CD4-positive, alpha-beta T cell (primary cell): ENCODE results near the gene RAB9A. TPM values are rescaled to one million over a fixed set of nuclear protein-coding genes. Genes with fewer than 3 reads are reported as not detected.

Experiments used
- ATAC-seq: fragments of 200-7000 bp; cut with Tn5 transposase; one replicate; pipeline ENCODE4 v1.10.0; 2022; ENCODE audit warnings: mild to moderate bottlenecking; ENCODE audit not compliant: poor library complexity
- CTCF ChIA-PET: fragments of 350-600 bp; sonication (Branson Sonifier 250); formaldehyde crosslinking; loops from one replicate; lab custom pipeline; 2021; ENCODE audit warnings: antibody characterized with exemption, inconsistent platforms; lab: Charles Lee
- POLR2A ChIA-PET: fragments of 350-600 bp; sonication (Branson Sonifier 250); formaldehyde crosslinking; loops from one replicate; lab custom pipeline; 2021; ENCODE audit warnings: antibody characterized with exemption, inconsistent platforms; lab: Charles Lee
- DNase-seq, 14 experiments: peaks; one replicate each; pipeline ENCODE4 v3.0.0-alpha.2; 2013 to 2020; ENCODE audit warnings: mixed read lengths in 2 of 14
- H3K27ac ChIP-seq, 2 donors: one replicate each; pipeline versions ENCODE4 v1.5.1 to v1.7.0; 2013; ENCODE audit warnings: low read length in 2 of 2, low read depth in 1 of 2, mild to moderate bottlenecking in 1 of 2
- H3K27me3 ChIP-seq, 2 experiments: 1 replicate in 1 of 2; 2 replicates in 1 of 2; pipeline versions ENCODE4 v1.6.1 to v1.7.0; 2013; ENCODE audit warnings: low read length in 2 of 2, control low read depth in 1 of 2, mild to moderate bottlenecking in 1 of 2, moderate library complexity in 1 of 2; ENCODE audit not compliant: insufficient read depth in 2 of 2, control insufficient read depth in 1 of 2
- H3K36me3 ChIP-seq: one replicate; pipeline ENCODE4 v1.6.1; 2013; ENCODE audit warnings: low read length, control low read depth; ENCODE audit not compliant: insufficient read depth
- H3K4me1 ChIP-seq: one replicate; pipeline ENCODE4 v1.6.1; 2013; ENCODE audit warnings: low read length, control low read depth; ENCODE audit not compliant: insufficient read depth
- H3K4me3 ChIP-seq: one replicate; pipeline ENCODE4 v1.5.1; 2013; ENCODE audit warnings: mild to moderate bottlenecking, low read length, moderate library complexity
- H3K9me3 ChIP-seq, 2 experiments: 1 replicate in 1 of 2; 2 replicates in 1 of 2; pipeline versions ENCODE4 v1.6.1 to v1.7.0; 2013; ENCODE audit warnings: low read length in 2 of 2, mild to moderate bottlenecking in 2 of 2, control low read depth in 1 of 2, moderate library complexity in 1 of 2; ENCODE audit not compliant: control insufficient read depth in 1 of 2, insufficient read depth in 1 of 2
- H3K27ac Mint-ChIP-seq: one replicate; pipeline ENCODE4 v1.8.0; 2020; ENCODE audit warnings: mixed read lengths
- H3K27me3 Mint-ChIP-seq: one replicate; pipeline ENCODE4 v1.8.0; 2021; ENCODE audit warnings: mixed read lengths
- H3K36me3 Mint-ChIP-seq: one replicate; pipeline ENCODE4 v1.8.0; 2021; ENCODE audit warnings: low read depth, mixed read lengths
- H3K4me1 Mint-ChIP-seq: one replicate; pipeline ENCODE4 v1.8.0; 2021; ENCODE audit warnings: low read depth, mixed read lengths
- H3K4me3 Mint-ChIP-seq: one replicate; pipeline ENCODE4 v1.8.0; 2020; ENCODE audit warnings: mild to moderate bottlenecking, mixed read lengths
- H3K9me3 Mint-ChIP-seq: one replicate; pipeline ENCODE4 v1.8.0; 2020; ENCODE audit warnings: mixed read lengths
- intact Hi-C, 2 experiments: fragments of 100-400 bp; cut with DNase I in 1 of 2; cut with micrococcal nuclease in 1 of 2; formaldehyde crosslinking; loops; one replicate each; pipeline versions ENCODE4 v1.15.1 to v1.9.0; 2023 to 2025; cut with DNase I, micrococcal nuclease
- total RNA-seq, 174 experiments: library from RNA in 2 of 174; stranded (reverse) in 2 of 174; gene quantifications; one replicate each; pipeline ENCODE4 v1.2.3 and lab custom pipeline; 2021 to 2026
- TF ChIP-seq, protein P1 (sequence below): fragments of 200-600 bp; IDR thresholded peaks from one replicate; pipeline ENCODE4 v1.8.0; 2022; ENCODE audit warnings: antibody characterized with exemption, mild to moderate bottlenecking

Gene RAB9A
- total RNA-seq, 2 experiments from 2014 or later, result 21.4 to 25.2 TPM

GRCh38 chrX:13698432-13698831, 9.5 kb downstream of the RAB9A start:
- Mint-ChIP-seq H3K4me3 (no peak overlapping the region), H3K36me3 (peaks cover 25% of the 10 kb centered on the region), H3K27ac (peak overlapping the region; percentile 0), H3K4me1 (peaks cover 83% of the 10 kb centered on the region), H3K9me3 (no peaks in the 10 kb centered on the region), H3K27me3 (no peaks in the 10 kb centered on the region)
- H3K27ac ChIP-seq, result no peak overlapping the region
- ChIA-PET CTCF (no interaction called here), POLR2A (interaction anchor here (1.6 to 1.8 kb wide), 2 partner anchors 10 to 36 kb away, joined by 6 to 7 read pairs; partner anchors contain the start of genes OFD1, RAB9A and TRAPPC2)
- no peak overlapping the region for H3K4me3 ChIP-seq
- TF ChIP-seq, protein P1, sequence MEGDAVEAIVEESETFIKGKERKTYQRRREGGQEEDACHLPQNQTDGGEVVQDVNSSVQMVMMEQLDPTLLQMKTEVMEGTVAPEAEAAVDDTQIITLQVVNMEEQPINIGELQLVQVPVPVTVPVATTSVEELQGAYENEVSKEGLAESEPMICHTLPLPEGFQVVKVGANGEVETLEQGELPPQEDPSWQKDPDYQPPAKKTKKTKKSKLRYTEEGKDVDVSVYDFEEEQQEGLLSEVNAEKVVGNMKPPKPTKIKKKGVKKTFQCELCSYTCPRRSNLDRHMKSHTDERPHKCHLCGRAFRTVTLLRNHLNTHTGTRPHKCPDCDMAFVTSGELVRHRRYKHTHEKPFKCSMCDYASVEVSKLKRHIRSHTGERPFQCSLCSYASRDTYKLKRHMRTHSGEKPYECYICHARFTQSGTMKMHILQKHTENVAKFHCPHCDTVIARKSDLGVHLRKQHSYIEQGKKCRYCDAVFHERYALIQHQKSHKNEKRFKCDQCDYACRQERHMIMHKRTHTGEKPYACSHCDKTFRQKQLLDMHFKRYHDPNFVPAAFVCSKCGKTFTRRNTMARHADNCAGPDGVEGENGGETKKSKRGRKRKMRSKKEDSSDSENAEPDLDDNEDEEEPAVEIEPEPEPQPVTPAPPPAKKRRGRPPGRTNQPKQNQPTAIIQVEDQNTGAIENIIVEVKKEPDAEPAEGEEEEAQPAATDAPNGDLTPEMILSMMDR, result no peak
- intact Hi-C loops, result loop anchor here in 1 of 2 experiments (5.0 kb wide), 1 partner anchor 34 kb away; the partner anchor contains the start of genes OFD1 and TRAPPC2
- peaks cover 2% of the 10 kb centered on the region for H3K36me3 ChIP-seq
- no peaks in the 10 kb centered on the region for H3K9me3 ChIP-seq
- H3K27me3 ChIP-seq, result no peaks in the 10 kb centered on the region
- ATAC-seq, result no peak
- no peak for DNase-seq
- peaks cover 33% of the 10 kb centered on the region for H3K4me1 ChIP-seq

GRCh38 chrX:13699183-13699826, 10.4 kb downstream of the RAB9A start:
- ChIA-PET CTCF (no interaction called here), POLR2A (interaction anchor here (1.8 kb wide), 1 partner anchor 35 kb away, joined by 7 read pairs; the partner anchor contains the start of genes OFD1 and TRAPPC2)
- Histone ChIP-seq H3K36me3 (peaks cover 8% of the 10 kb centered on the region), H3K27ac (no peak overlapping the region), H3K27me3 (no peaks in the 10 kb centered on the region), H3K4me3 (no peak overlapping the region), H3K4me1 (peaks cover 28% of the 10 kb centered on the region), H3K9me3 (no peaks in the 10 kb centered on the region)
- TF ChIP-seq, protein P1, result no peak
- no peak for ATAC-seq
- DNase-seq, result no peak
- intact Hi-C loops, result loop anchor here in 1 of 2 experiments (5.0 kb wide), 1 partner anchor 33 kb away; the partner anchor contains the start of genes OFD1 and TRAPPC2
- Mint-ChIP-seq H3K4me3 (no peak overlapping the region), H3K36me3 (peaks cover 33% of the 10 kb centered on the region), H3K27me3 (no peaks in the 10 kb centered on the region), H3K4me1 (peaks cover 82% of the 10 kb centered on the region), H3K9me3 (no peaks in the 10 kb centered on the region), H3K27ac (peak overlapping the region; percentile 0)

DNA sequence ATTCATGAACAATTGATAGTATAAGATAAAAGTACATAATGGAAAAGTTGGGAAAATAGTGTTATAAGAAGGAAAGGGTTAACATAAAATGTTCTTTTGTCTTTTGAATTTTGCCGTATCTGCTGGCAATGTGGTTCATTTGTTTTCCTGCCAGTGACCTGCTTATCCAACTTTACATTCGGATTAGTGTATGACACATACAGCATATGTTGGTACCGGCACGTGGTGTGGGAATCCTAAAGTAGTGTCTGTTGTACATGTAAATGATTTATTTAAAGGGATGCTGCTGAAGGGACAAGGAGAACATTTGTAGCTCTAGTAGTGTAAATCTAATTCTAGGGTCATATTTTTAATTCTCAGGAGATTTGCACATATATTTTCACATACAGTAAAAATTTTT, 11.5 kb downstream of the RAB9A start:
- TF ChIP-seq, protein P1, result no peak
- Histone ChIP-seq H3K4me1 (peaks cover 21% of the 10 kb centered on the region), H3K27me3 (no peaks in the 10 kb centered on the region), H3K9me3 (no peaks in the 10 kb centered on the region), H3K4me3 (no peak overlapping the region), H3K27ac (no peak overlapping the region), H3K36me3 (peaks cover 8% of the 10 kb centered on the region)
- Mint-ChIP-seq H3K9me3 (no peaks in the 10 kb centered on the region), H3K4me1 (peaks cover 71% of the 10 kb centered on the region), H3K36me3 (peaks cover 31% of the 10 kb centered on the region), H3K27ac (peak overlapping the region; percentile 12), H3K4me3 (no peak overlapping the region), H3K27me3 (no peaks in the 10 kb centered on the region)
- POLR2A ChIA-PET, result no interaction called here
- intact Hi-C loops, result no loop called here
- no peak for DNase-seq
- ATAC-seq, result no peak
- CTCF ChIA-PET, result no interaction called here
